ENCODE measurements around the gene GLRX2. TPM values are rescaled to one million over a fixed set of nuclear protein-coding genes. Genes with fewer than 3 reads are reported as not detected.

GLRX2 gene
- total and polyA plus RNA-seq, 4 donors = 3.1 to 25.8 (median 7.8) TPM

GRCh38 chr1:193069748-193070385, 35.3 kb downstream of the GLRX2 start:
- no peak overlapping the region for H3K27ac ChIP-seq (ENCODE audit: low read depth in 1 of 2, low read length in 2 of 2)
- H3K27me3 ChIP-seq (ENCODE audit: control insufficient read depth in 4 of 4, insufficient read depth in 4 of 4, low read length in 3 of 4) = no peaks in the 10 kb centered on the region
- peaks cover 0 to 9% (median 0%) of the 10 kb centered on the region in 4 donors for H3K36me3 ChIP-seq (ENCODE audit: control insufficient read depth in 4 of 4, insufficient read depth in 3 of 4, low read depth in 1 of 4, low read length in 3 of 4)
- TF ChIP-seq RAD21 (IDR thresholded peaks at IDR 0.05) = no peak
- TF ChIP-seq JUND (IDR thresholded peaks at IDR 0.05) = no peak
- TF ChIP-seq SP1 (IDR thresholded peaks at IDR 0.05) = no peak
- no peak for TF ChIP-seq FOXA2 (IDR thresholded peaks at IDR 0.05)
- TF ChIP-seq ZBTB33 (IDR thresholded peaks at IDR 0.05) = no peak
- TF ChIP-seq HNF4A (conservative IDR thresholded peaks at IDR 0.05) = no peak
- TF ChIP-seq RXRA (IDR thresholded peaks at IDR 0.05) = no peak
- no peak for TF ChIP-seq HNF4G (IDR thresholded peaks at IDR 0.05)
- no peak for TF ChIP-seq FOXA1 (IDR thresholded peaks at IDR 0.05)
- no peak for TF ChIP-seq YY1 (IDR thresholded peaks at IDR 0.05)
- TF ChIP-seq GABPA (IDR thresholded peaks at IDR 0.05 in 1 of 2, conservative IDR thresholded peaks at IDR 0.05 in 1 of 2) = no peak
- no peak for TF ChIP-seq REST (IDR thresholded peaks at IDR 0.05)
- TF ChIP-seq, protein P1, sequence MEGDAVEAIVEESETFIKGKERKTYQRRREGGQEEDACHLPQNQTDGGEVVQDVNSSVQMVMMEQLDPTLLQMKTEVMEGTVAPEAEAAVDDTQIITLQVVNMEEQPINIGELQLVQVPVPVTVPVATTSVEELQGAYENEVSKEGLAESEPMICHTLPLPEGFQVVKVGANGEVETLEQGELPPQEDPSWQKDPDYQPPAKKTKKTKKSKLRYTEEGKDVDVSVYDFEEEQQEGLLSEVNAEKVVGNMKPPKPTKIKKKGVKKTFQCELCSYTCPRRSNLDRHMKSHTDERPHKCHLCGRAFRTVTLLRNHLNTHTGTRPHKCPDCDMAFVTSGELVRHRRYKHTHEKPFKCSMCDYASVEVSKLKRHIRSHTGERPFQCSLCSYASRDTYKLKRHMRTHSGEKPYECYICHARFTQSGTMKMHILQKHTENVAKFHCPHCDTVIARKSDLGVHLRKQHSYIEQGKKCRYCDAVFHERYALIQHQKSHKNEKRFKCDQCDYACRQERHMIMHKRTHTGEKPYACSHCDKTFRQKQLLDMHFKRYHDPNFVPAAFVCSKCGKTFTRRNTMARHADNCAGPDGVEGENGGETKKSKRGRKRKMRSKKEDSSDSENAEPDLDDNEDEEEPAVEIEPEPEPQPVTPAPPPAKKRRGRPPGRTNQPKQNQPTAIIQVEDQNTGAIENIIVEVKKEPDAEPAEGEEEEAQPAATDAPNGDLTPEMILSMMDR (IDR thresholded peaks at IDR 0.05; ENCODE audit: low read depth, low read length, missing input control) = no peak
- TF ChIP-seq NR2F2 (IDR thresholded peaks at IDR 0.05) = no peak
- TF ChIP-seq EGR1 (IDR thresholded peaks at IDR 0.05; ENCODE audit: low read depth in 2 of 2) = no peak
- TF ChIP-seq ATF3 (IDR thresholded peaks at IDR 0.05) = no peak
- TF ChIP-seq, protein P2, sequence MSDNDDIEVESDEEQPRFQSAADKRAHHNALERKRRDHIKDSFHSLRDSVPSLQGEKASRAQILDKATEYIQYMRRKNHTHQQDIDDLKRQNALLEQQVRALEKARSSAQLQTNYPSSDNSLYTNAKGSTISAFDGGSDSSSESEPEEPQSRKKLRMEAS (IDR thresholded peaks at IDR 0.05) = no peak
- no peak for TF ChIP-seq TAF1 (conservative IDR thresholded peaks at IDR 0.05)
- DNase-seq (ENCODE audit: low spot score) = no peak
- peaks cover 0 to 1% (median 0%) of the 10 kb centered on the region in 4 donors for H3K4me1 ChIP-seq (ENCODE audit: control insufficient read depth in 4 of 4, insufficient read depth in 4 of 4, low read length in 3 of 4)
- WGBS = 86% methylated on average over 4 of the region's 4 CpGs
- no peak overlapping the region for H3K4me3 ChIP-seq (ENCODE audit: low read depth in 1 of 3, low read length in 3 of 3)
- no peak overlapping the region for H3K9ac ChIP-seq (ENCODE audit: low read depth in 1 of 2, low read length in 2 of 2)
- no peaks in the 10 kb centered on the region for H3K9me3 ChIP-seq (ENCODE audit: control insufficient read depth in 4 of 4, low read length in 3 of 4)

Measured in liver (tissue), 9 donors.